ENCODE data around the gene HSPB3. TPM values are rescaled to one million over a fixed set of nuclear protein-coding genes. Genes with fewer than 3 reads are reported as not detected.

HSPB3 gene
- total RNA-seq, 1 experiment from 2014 or later = not detected

- BruUV-seq (replicated peaks) = no TSS peak
- peaks cover 7% of the 10 kb centered on the region; the same call in 1 of the 2 replicates for H3K4me1 ChIP-seq (ENCODE audit: insufficient read depth, low read length)
- no peaks in the 10 kb centered on the region for H4K20me1 ChIP-seq (ENCODE audit: low read length)
- no peak overlapping the region for H2AFZ ChIP-seq (ENCODE audit: low read length)
- H3K36me3 ChIP-seq (ENCODE audit: low read depth, low read length) = no peaks in the 10 kb centered on the region
- H3K4me2 ChIP-seq (ENCODE audit: low read length) = no peak overlapping the region
- H3K9me2 ChIP-seq (replicated peaks; ENCODE audit: low read length) = no peaks in the 10 kb centered on the region
- no peaks in the 10 kb centered on the region for H3K79me2 ChIP-seq (ENCODE audit: low read length)
- CTCF ChIA-PET = interaction anchor here (0.5 kb wide), 1 partner anchor 10 kb away, joined by 3 read pairs; no protein-coding TSS in a partner anchor
- H3K27ac ChIP-seq (ENCODE audit: low read length) = no peak overlapping the region
- POLR2A ChIA-PET (ENCODE audit: unreplicated experiment) = no interaction called here
- intact Hi-C loops (cut with micrococcal nuclease) = no loop called here
- no peak for DNase-seq
- H3K9ac ChIP-seq (ENCODE audit: low read length) = no peak overlapping the region
- no peak for ATAC-seq
- TF ChIP-seq EZH2 (IDR thresholded peaks at IDR 0.05; ENCODE audit: low read length, unreplicated experiment) (no peak), EZH2phosphoT487 (IDR thresholded peaks at IDR 0.05; ENCODE audit: borderline replicate concordance, low read length) (no peak), CTCF (conservative IDR thresholded peaks at IDR 0.05; ENCODE audit: low read depth, low read length) (no peak)
- no peaks in the 10 kb centered on the region for H3F3A ChIP-seq (ENCODE audit: low read length, unreplicated experiment)
- no peak overlapping the region for H3K4me3 ChIP-seq (ENCODE audit: low read length)
- H3K9me3 ChIP-seq (ENCODE audit: low read length) = no peaks in the 10 kb centered on the region
- H3K27me3 ChIP-seq (ENCODE audit: low read length) = no peaks in the 10 kb centered on the region
These were observed 42.6 kb upstream of the HSPB3 start for GRCh38 chr5:54412913-54413312.

- Histone ChIP-seq H4K20me1 (ENCODE audit: low read length) (no peaks in the 10 kb centered on the region), H3K9ac (ENCODE audit: low read length) (no peak overlapping the region), H2AFZ (ENCODE audit: low read length) (no peak overlapping the region), H3K79me2 (ENCODE audit: low read length) (no peaks in the 10 kb centered on the region), H3K27me3 (ENCODE audit: low read length) (no peaks in the 10 kb centered on the region), H3K9me2 (replicated peaks; ENCODE audit: low read length) (no peaks in the 10 kb centered on the region), H3K4me1 (ENCODE audit: insufficient read depth, low read length) (peaks cover 7% of the 10 kb centered on the region; the same call in 1 of the 2 replicates), H3K4me3 (ENCODE audit: low read length) (no peak overlapping the region), H3K9me3 (ENCODE audit: low read length) (no peaks in the 10 kb centered on the region), H3K36me3 (ENCODE audit: low read depth, low read length) (no peaks in the 10 kb centered on the region; the same call in 1 of the 2 replicates), H3K27ac (ENCODE audit: low read length) (no peak overlapping the region), H3F3A (ENCODE audit: low read length, unreplicated experiment) (no peaks in the 10 kb centered on the region), H3K4me2 (ENCODE audit: low read length) (no peak overlapping the region)
- no TSS peak for BruUV-seq (replicated peaks)
- intact Hi-C loops (cut with micrococcal nuclease) = loop anchor here (5.0 kb wide), 1 partner anchor 118 kb away; no protein-coding TSS in a partner anchor
- TF ChIP-seq EZH2 (IDR thresholded peaks at IDR 0.05; ENCODE audit: low read length, unreplicated experiment) = no peak
- TF ChIP-seq CTCF (conservative IDR thresholded peaks at IDR 0.05; ENCODE audit: low read depth, low read length) = no peak
- peak; percentile 8 for DNase-seq
- CTCF ChIA-PET = no interaction called here
- POLR2A ChIA-PET (ENCODE audit: unreplicated experiment) = no interaction called here
- ATAC-seq = peak; percentile 38; the same call in 1 of the 2 replicates
These were observed 40.4 kb upstream of the HSPB3 start for GRCh38 chr5:54415147-54415546.

- peak; percentile 77 for DNase-seq
- no peak overlapping the region for H3K27ac ChIP-seq (ENCODE audit: low read length)
- no peak overlapping the region for H3K9ac ChIP-seq (ENCODE audit: low read length)
- no TSS peak for BruUV-seq (replicated peaks)
- H3K9me3 ChIP-seq (ENCODE audit: low read length) = no peaks in the 10 kb centered on the region
- TF ChIP-seq EZH2 (IDR thresholded peaks at IDR 0.05; ENCODE audit: low read length, unreplicated experiment) = no peak
- no peak for TF ChIP-seq CTCF (conservative IDR thresholded peaks at IDR 0.05; ENCODE audit: low read depth, low read length)
- TF ChIP-seq EZH2phosphoT487 (IDR thresholded peaks at IDR 0.05; ENCODE audit: borderline replicate concordance, low read length) = no peak
- peak overlapping the region; percentile 34; the same call in 1 of the 2 replicates for H3K4me2 ChIP-seq (ENCODE audit: low read length)
- no peak overlapping the region for H2AFZ ChIP-seq (ENCODE audit: low read length)
- POLR2A ChIA-PET (ENCODE audit: unreplicated experiment) = no interaction called here
- no peaks in the 10 kb centered on the region for H3F3A ChIP-seq (ENCODE audit: low read length, unreplicated experiment)
- intact Hi-C loops (cut with micrococcal nuclease) = loop anchor here (5.0 kb wide), 1 partner anchor 119 kb away; no protein-coding TSS in a partner anchor
- CTCF ChIA-PET = no interaction called here
- H3K79me2 ChIP-seq (ENCODE audit: low read length) = no peaks in the 10 kb centered on the region
- no peak overlapping the region for H3K4me3 ChIP-seq (ENCODE audit: low read length)
- no peaks in the 10 kb centered on the region; the same call in 1 of the 2 replicates for H3K36me3 ChIP-seq (ENCODE audit: low read depth, low read length)
- no peaks in the 10 kb centered on the region for H4K20me1 ChIP-seq (ENCODE audit: low read length)
- peak; percentile 51 for ATAC-seq
- peaks cover 7% of the 10 kb centered on the region; the same call in 1 of the 2 replicates for H3K4me1 ChIP-seq (ENCODE audit: insufficient read depth, low read length)
- H3K27me3 ChIP-seq (ENCODE audit: low read length) = no peaks in the 10 kb centered on the region
- no peaks in the 10 kb centered on the region for H3K9me2 ChIP-seq (replicated peaks; ENCODE audit: low read length)
These were observed 39.5 kb upstream of the HSPB3 start for GRCh38 chr5:54415896-54416601.
